Activated CD8-positive, alpha-beta memory T cell treated with anti-CD3 and anti-CD28 coated beads, Interleukin-2, amount 50 U/mL, for 1 hour (primary cell): ENCODE results near the gene ECSIT.
"Not testable (repeated sequence)": the region's sequence is repeated elsewhere in the genome, so short reads cannot be mapped to it uniquely, and the experiment has no call there.

ENCODE experiments used
- DNase-seq: peaks from one replicate; pipeline ENCODE4 v3.0.0-alpha.2; 2020; ENCODE audit errors: extremely low read depth

The ECSIT gene

GRCh38 chr19:11478167-11479089 is 50.5 kb downstream of the ECSIT start:
- no peak for DNase-seq

DNA sequence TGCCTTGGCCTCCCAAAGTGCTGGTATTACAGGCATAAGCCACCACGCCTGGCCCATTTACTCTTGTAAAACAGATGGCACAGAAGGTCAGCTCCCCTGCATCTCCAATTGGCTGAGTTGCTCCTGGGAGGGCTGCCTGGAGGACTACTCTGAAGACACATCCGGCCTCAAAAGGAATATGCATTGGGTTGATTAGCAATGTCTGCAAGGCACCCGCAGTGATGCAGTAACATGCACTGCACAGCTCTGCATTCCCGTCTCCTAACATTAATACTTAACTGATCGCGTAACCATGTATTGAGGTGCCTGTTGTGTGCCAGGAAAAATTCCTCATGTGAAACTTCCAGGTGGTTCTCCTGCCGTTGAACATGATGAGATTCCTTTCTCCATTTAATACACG is 53.1 kb downstream of the ECSIT start:
- no peak for DNase-seq

DNA sequence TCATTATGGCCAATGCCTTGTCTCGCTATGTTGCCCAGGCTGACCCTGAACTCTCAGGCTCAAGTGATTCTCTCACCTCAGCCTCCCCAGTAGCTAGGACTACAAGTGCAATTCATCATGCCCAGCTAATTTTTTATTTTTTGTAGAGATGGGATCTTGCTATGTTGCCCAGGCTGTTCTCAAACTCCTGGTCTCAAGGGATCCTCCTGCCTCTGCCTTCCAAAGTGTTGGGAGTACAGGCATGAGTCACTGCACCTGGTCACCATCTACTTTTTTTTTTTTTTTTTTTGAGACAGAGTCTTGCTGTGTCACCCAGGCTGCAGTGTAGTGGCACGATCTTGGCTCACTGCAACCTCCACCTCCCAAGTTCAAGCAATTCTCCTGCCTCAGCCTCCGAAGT is 53.6 kb downstream of the ECSIT start:
- DNase-seq = not testable (repeated sequence)

GRCh38 chr19:11473725-11474124 is 55.2 kb downstream of the ECSIT start:
- no peak for DNase-seq

GRCh38 chr19:11468266-11468845 is 60.6 kb downstream of the ECSIT start:
- DNase-seq = not testable (repeated sequence)

GRCh38 chr19:11465600-11465999 is 63.3 kb downstream of the ECSIT start:
- DNase-seq = no peak

DNA sequence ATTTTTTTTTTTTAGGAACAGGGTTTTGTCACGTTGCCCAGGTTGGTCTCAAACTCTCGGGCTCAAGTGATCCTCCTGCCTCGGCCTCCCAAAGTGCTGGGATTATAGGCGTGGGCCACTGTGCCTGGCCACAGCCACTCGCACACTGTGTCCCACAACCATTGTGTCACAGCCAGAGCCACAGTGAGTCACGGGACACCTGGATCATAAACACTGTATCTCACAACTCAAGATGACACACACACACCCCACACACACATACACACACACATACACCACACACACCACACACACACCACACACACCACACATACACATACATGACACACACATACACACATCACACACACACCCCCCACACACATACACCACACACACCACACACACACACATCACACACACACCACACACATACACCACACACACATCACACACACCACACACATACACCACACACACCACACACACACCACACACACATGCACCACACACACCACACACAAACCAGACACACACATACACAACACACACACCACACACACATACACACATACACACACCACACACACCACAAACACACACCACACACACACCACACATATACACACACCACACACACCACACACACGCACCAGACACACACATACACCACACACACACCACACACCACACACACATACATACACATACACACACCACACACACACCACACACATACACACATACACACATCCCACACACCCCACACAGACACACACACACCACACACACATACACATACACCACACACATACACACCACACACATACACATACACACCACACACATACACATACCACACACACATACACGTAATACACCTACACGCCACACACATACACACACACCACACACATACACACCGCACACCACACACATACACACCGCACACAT is 64.3 kb downstream of the ECSIT start:
- DNase-seq = no peak

GRCh38 chr19:11463391-11463790 is 65.5 kb downstream of the ECSIT start:
- no peak for DNase-seq

GRCh38 chr19:11461453-11461852 is 67.5 kb downstream of the ECSIT start:
- no peak for DNase-seq

- DNase-seq = no peak
These were observed 68.7 kb downstream of the ECSIT start for GRCh38 chr19:11460207-11460606.

DNA sequence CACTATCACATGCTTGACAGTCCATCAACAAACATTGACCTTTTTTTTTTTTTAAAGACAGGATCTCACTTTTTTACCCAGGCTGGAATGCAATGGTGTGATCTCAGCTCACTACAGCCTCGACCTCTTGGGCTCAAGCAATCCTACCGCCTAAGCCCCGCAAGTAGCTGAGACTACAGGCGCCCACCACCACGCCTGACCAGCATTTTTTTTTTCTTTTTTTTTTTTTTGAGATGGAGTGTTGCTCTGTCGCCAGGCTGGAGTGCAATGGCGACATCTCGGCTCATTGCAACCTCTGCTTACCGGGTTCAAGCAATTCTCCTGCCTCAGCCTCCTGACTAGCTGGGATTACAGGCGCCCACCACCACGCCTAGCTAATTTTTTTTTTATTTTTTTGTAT is 70.0 kb downstream of the ECSIT start:
- DNase-seq = not testable (repeated sequence)

DNA sequence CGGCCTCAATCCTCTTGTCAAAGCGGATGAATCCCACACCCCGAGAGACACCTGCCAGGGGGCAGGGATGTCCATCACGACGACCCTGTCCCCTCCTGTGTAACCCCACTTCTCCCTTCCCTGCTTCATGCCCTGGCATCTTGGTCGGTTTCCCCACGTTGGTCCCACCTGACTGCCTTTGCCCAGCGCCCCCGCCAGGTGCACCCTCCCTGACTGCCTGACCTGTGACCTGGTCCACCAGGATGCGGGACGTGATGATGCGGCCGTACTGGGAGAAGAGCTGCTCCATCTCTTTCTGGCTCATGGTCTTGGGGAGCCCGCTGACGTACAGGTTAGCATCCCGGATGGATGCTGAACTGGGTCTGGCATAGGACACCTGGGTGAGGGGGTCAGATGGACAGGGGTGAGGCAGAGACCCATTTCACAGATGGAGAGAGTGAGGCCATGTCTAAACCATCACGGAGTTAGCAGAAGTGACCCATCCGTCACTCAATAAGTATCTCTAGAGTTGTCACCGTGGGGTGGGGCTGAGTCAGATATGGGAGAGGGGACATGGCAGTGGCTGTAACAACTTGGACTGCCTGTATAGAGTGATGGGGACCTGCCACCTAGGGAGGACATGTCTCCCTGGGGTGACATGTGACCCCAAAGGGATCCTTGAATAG is 70.6 kb downstream of the ECSIT start:
- no peak for DNase-seq

GRCh38 chr19:11457831-11458230 is 71.1 kb downstream of the ECSIT start:
- no peak for DNase-seq

- no peak for DNase-seq
These were observed 71.8 kb downstream of the ECSIT start for GRCh38 chr19:11457115-11457514.

DNA sequence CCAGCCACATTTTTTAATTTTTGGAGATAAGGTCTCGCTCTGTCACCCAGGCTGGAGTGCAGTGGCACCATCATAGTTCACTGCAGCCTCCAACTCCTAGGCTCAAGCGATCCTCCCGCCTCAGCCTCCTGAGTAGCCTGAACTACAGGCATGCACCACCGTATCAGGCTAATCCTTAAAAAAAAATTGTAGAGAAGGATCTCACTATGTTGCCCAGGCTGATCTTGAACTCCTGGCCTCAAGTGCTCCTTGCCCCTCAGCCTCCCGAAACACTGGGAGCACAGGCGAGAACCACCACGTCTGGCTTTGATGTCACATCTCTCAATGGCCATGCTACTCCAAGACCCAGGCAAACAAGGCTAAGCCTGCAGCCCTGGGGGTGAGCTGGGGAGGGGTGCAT is 72.3 kb downstream of the ECSIT start:
- no peak for DNase-seq
